Mucosa of descending colon (tissue), 3 donors: ENCODE results near the gene PTBP1. TPM values are rescaled to one million over a fixed set of nuclear protein-coding genes. Genes with fewer than 3 reads are reported as not detected.

ENCODE experiments used
- ATAC-seq: fragments of 200-7000 bp; cut with Tn5 transposase; one replicate; pipeline ENCODE4 v1.9.1; 2020; ENCODE audit warnings: mild to moderate bottlenecking, moderate library complexity
- DNase-seq, 3 donors: peaks; one replicate each; pipeline ENCODE4 v3.0.0-alpha.2; 2020
- H3K36me3 ChIP-seq: fragments of 200-600 bp; one replicate; pipeline ENCODE4 v1.8.0; 2021; ENCODE audit warnings: low read depth, mild to moderate bottlenecking
- H3K4me1 ChIP-seq: fragments of 200-600 bp; one replicate; pipeline ENCODE4 v1.8.0; 2021; ENCODE audit warnings: low read depth, mild to moderate bottlenecking
- H3K4me3 ChIP-seq: fragments of 200-600 bp; one replicate; pipeline ENCODE4 v1.8.0; 2021; ENCODE audit warnings: mild to moderate bottlenecking
- H3K9me3 ChIP-seq: fragments of 200-600 bp; one replicate; pipeline ENCODE4 v1.8.0; 2021; ENCODE audit warnings: mild to moderate bottlenecking
- CTCF ChIP-seq: fragments of 200-600 bp; IDR thresholded peaks from one replicate; pipeline ENCODE4 v1.8.0; 2022; ENCODE audit warnings: antibody characterized with exemption, mild to moderate bottlenecking
- intact Hi-C, 2 donors: fragments of 100-400 bp; cut with DNase I in 1 of 2; cut with micrococcal nuclease in 1 of 2; formaldehyde crosslinking; loops; one replicate each; pipeline versions ENCODE4 v1.11.0 to v1.11.1; 2022; cut with DNase I, micrococcal nuclease
- total RNA-seq, 3 donors: library from RNA; stranded (reverse); fragmentation: NEBNext Ultra II Directional in 2 of 3; extraction: Animal tissue kit (Norgen Biotek cat#: 25700) in 2 of 3; gene quantifications; one replicate each; pipeline versions ENCODE4 v1.2.1 to v1.2.4, GENCODE V29; 2021 to 2023
- donor health status: DM: no; HTN: no; CAD: no; lungs with moderate emphysema.
- donor health status: DM: no; HTN: no; CAD: no.
- donor health status: DM: no; HTN: yes; CAD: no.

PTBP1 gene
- total RNA-seq, 3 donors from 2014 or later = 204 to 305 (median 281) TPM

- no peaks in the 10 kb centered on the region for H3K9me3 ChIP-seq
- peaks cover 62% of the 10 kb centered on the region for H3K36me3 ChIP-seq
- no peak overlapping the region for H3K4me3 ChIP-seq
- H3K4me1 ChIP-seq = peaks cover 8% of the 10 kb centered on the region
- DNase-seq (no peak), ATAC-seq (no peak)
- TF ChIP-seq CTCF = no peak
- intact Hi-C loops = no loop called here
Measured at GRCh38 chr19:806815-807421, 9.7 kb downstream of the PTBP1 start.

GRCh38 chr19:807627-808422 is 10.6 kb downstream of the PTBP1 start:
- ATAC-seq (no peak), DNase-seq (no peak)
- Histone ChIP-seq H3K9me3 (no peaks in the 10 kb centered on the region), H3K4me3 (no peak overlapping the region), H3K36me3 (peaks cover 62% of the 10 kb centered on the region), H3K4me1 (peaks cover under 1% of the 10 kb centered on the region)
- TF ChIP-seq CTCF = no peak
- intact Hi-C loops = no loop called here

- TF ChIP-seq CTCF = no peak
- no peak for ATAC-seq
- Histone ChIP-seq H3K9me3 (no peaks in the 10 kb centered on the region), H3K4me1 (no peaks in the 10 kb centered on the region), H3K4me3 (no peak overlapping the region), H3K36me3 (peaks cover 62% of the 10 kb centered on the region)
- no peak for DNase-seq
- intact Hi-C loops = no loop called here
Measured at GRCh38 chr19:808423-808775, 11.1 kb downstream of the PTBP1 start.

GRCh38 chr19:810077-810855 is 13.0 kb downstream of the PTBP1 start:
- DNase-seq = no peak
- no peak for TF ChIP-seq CTCF
- peaks cover 51% of the 10 kb centered on the region for H3K36me3 ChIP-seq
- H3K4me1 ChIP-seq = no peaks in the 10 kb centered on the region
- no peak overlapping the region for H3K4me3 ChIP-seq
- H3K9me3 ChIP-seq = no peaks in the 10 kb centered on the region
- ATAC-seq = no peak
- intact Hi-C loops = no loop called here

GRCh38 chr19:810883-811489 is 13.7 kb downstream of the PTBP1 start:
- Histone ChIP-seq H3K4me1 (no peaks in the 10 kb centered on the region), H3K9me3 (no peaks in the 10 kb centered on the region), H3K36me3 (peaks cover 45% of the 10 kb centered on the region), H3K4me3 (no peak overlapping the region)
- TF ChIP-seq CTCF = no peak
- DNase-seq (no peak), ATAC-seq (no peak)
- intact Hi-C loops = no loop called here
